ENCODE measurements around the gene SVEP1.
A peak's percentile ranks its signal among the peaks of the same experiment; 100 is the strongest.

- TF ChIP-seq CTCF (IDR thresholded peaks at IDR 0.05) (peak in 2 of 7 experiments; percentile 14 to 21), POLR2AphosphoS5 (IDR thresholded peaks at IDR 0.05) (no peak)
Observed at GRCh38 chr9:110426052-110426709, 153.4 kb downstream of the SVEP1 start.
